HEK293 (cell line): Measurements from ENCODE around the gene C1orf94.

ENCODE experiments used
- CTCF ChIA-PET: fragments of 350-600 bp; formaldehyde crosslinking; extraction: SDS; loops from one replicate; lab custom pipeline; 2021; ENCODE audit warnings: antibody characterized with exemption; lab: Yijun Ruan, JAX
- POLR2A ChIA-PET: fragments of 300-600 bp; formaldehyde crosslinking; extraction: SDS; loops from one replicate; lab custom pipeline; 2020; ENCODE audit warnings: antibody characterized with exemption, inconsistent platforms; lab: Yijun Ruan, JAX
- H3K27ac ChIP-seq: fragments of 200-500 bp; sonication (Bioruptor generic); 2 replicates; pipeline ENCODE4 v1.5.1; 2014; ENCODE audit warnings: low read depth, low read length, control low read depth, inconsistent platforms; ENCODE audit errors: extremely low read depth
- H3K36me3 ChIP-seq, 2 experiments: fragments of 200-500 bp in 1 of 2; sonication (Bioruptor generic) in 1 of 2; 1 replicate in 1 of 2; 2 replicates in 1 of 2; pipeline ENCODE4 v1.5.1; 2014 to 2017; ENCODE audit warnings: inconsistent platforms in 2 of 2, low read length in 2 of 2; ENCODE audit not compliant: control insufficient read depth in 2 of 2, insufficient read depth in 1 of 2
- H3K4me1 ChIP-seq: fragments of 200-500 bp; sonication (Bioruptor generic); 2 replicates; pipeline ENCODE4 v1.5.1; 2014; ENCODE audit warnings: mild to moderate bottlenecking, low read length, inconsistent platforms; ENCODE audit not compliant: control insufficient read depth, insufficient read depth
- H3K4me3 ChIP-seq: 2 replicates; pipeline ENCODE4 v1.5.1; 2011; ENCODE audit warnings: low read depth, mild to moderate bottlenecking, control low read depth, low read length, moderate library complexity
- H3K9me3 ChIP-seq: fragments of 200-500 bp; sonication (Bioruptor generic); 2 replicates; pipeline ENCODE4 v1.5.1; 2014; ENCODE audit warnings: low read depth, low read length, inconsistent platforms; ENCODE audit not compliant: control insufficient read depth, insufficient read depth
- MEIS1 ChIP-seq: sonication (generic); formaldehyde crosslinking; IDR thresholded peaks from 2 replicates; pipeline ENCODE4 v1.8.1; 2022; ENCODE audit warnings: missing genetic modification reagents, mild to moderate bottlenecking, borderline replicate concordance
- MYNN ChIP-seq: fragments of 450-650 bp; formaldehyde crosslinking; IDR thresholded peaks from 2 replicates; pipeline ENCODE4 v1.5.1; 2016; ENCODE audit warnings: missing biosample characterization, missing genetic modification characterization, borderline replicate concordance
- ZEB2 ChIP-seq: fragments of 450-650 bp; formaldehyde crosslinking; IDR thresholded peaks from 2 replicates; pipeline ENCODE4 v1.5.1; 2016; ENCODE audit warnings: missing biosample characterization, missing genetic modification characterization
- ZNF10 ChIP-seq: fragments of 450-650 bp; formaldehyde crosslinking; IDR thresholded peaks from 2 replicates; pipeline ENCODE4 v1.5.1; 2017; ENCODE audit warnings: missing biosample characterization, missing genetic modification characterization
- ZNF174 ChIP-seq: fragments of 450-650 bp; formaldehyde crosslinking; IDR thresholded peaks from 2 replicates; pipeline ENCODE4 v1.5.0; 2017; ENCODE audit warnings: missing biosample characterization, mild to moderate bottlenecking, missing genetic modification characterization
- ZNF19 ChIP-seq: fragments of 450-650 bp; formaldehyde crosslinking; IDR thresholded peaks from 2 replicates; pipeline ENCODE4; 2016; ENCODE audit warnings: missing biosample characterization, missing genetic modification characterization, low read depth
- ZNF223 ChIP-seq: fragments of 450-650 bp; formaldehyde crosslinking; IDR thresholded peaks from 2 replicates; pipeline ENCODE4 v1.5.1; 2016; ENCODE audit warnings: missing biosample characterization, missing genetic modification characterization
- ZNF280C ChIP-seq: fragments of 450-650 bp; formaldehyde crosslinking; IDR thresholded peaks from 2 replicates; pipeline ENCODE4 v1.5.1; 2016; ENCODE audit warnings: missing biosample characterization, missing genetic modification characterization
- ZNF280D ChIP-seq: fragments of 450-650 bp; formaldehyde crosslinking; IDR thresholded peaks from 2 replicates; pipeline ENCODE4 v1.5.1; 2016; ENCODE audit warnings: missing biosample characterization, missing genetic modification characterization
- ZNF426 ChIP-seq: fragments of 450-650 bp; formaldehyde crosslinking; IDR thresholded peaks from 2 replicates; pipeline ENCODE4 v1.5.1; 2017; ENCODE audit warnings: missing biosample characterization, missing genetic modification characterization, mild to moderate bottlenecking, inconsistent platforms, moderate library complexity
- ZNF549 ChIP-seq: fragments of 450-650 bp; IDR thresholded peaks from 2 replicates; pipeline ENCODE4 v1.5.1; 2018; ENCODE audit warnings: missing biosample characterization, missing genetic modification characterization, mild to moderate bottlenecking, inconsistent platforms, moderate library complexity
- ZNF621 ChIP-seq: fragments of 450-650 bp; formaldehyde crosslinking; IDR thresholded peaks from 2 replicates; pipeline ENCODE4 v1.5.1; 2017; ENCODE audit warnings: missing biosample characterization, missing genetic modification characterization
- ZNF623 ChIP-seq: fragments of 450-650 bp; formaldehyde crosslinking; IDR thresholded peaks from 2 replicates; pipeline ENCODE4 v1.5.1; 2016; ENCODE audit warnings: missing biosample characterization, missing genetic modification characterization
- ZNF654 ChIP-seq: fragments of 450-650 bp; formaldehyde crosslinking; IDR thresholded peaks from 2 replicates; pipeline ENCODE4 v1.5.1; 2016; ENCODE audit warnings: low read depth, missing biosample characterization, missing genetic modification characterization
- ZNF670 ChIP-seq: fragments of 450-650 bp; formaldehyde crosslinking; IDR thresholded peaks from 2 replicates; pipeline ENCODE4 v1.5.1; 2016; ENCODE audit warnings: missing biosample characterization, missing genetic modification characterization, low read depth
- ZNF777 ChIP-seq: fragments of 450-650 bp; formaldehyde crosslinking; IDR thresholded peaks from 2 replicates; pipeline ENCODE4 v1.5.1; 2017; ENCODE audit warnings: missing biosample characterization, missing genetic modification characterization, borderline replicate concordance
- ZSCAN18 ChIP-seq: fragments of 450-650 bp; formaldehyde crosslinking; IDR thresholded peaks from 2 replicates; pipeline ENCODE4 v1.5.1; 2016; ENCODE audit warnings: missing biosample characterization, missing genetic modification characterization
- TF ChIP-seq, protein P1 (sequence below): fragments of 450-650 bp; formaldehyde crosslinking; IDR thresholded peaks from 2 replicates; pipeline ENCODE4 v1.5.1; 2016; ENCODE audit warnings: missing biosample characterization, missing genetic modification characterization
- TF ChIP-seq, protein P2 (sequence below): fragments of 450-650 bp; formaldehyde crosslinking; IDR thresholded peaks from 2 replicates; pipeline ENCODE4; 2016; ENCODE audit warnings: missing biosample characterization, missing genetic modification characterization

C1orf94 gene

GRCh38 chr1:34144766-34145165, 31.9 kb upstream of the C1orf94 start (continued):
- TF ChIP-seq ZNF280D (no peak), ZNF19 (no peak), MYNN (tag by site-specific recombination) (no peak), ZNF280C (no peak), ZNF426 (tag by site-specific recombination) (no peak), ZNF777 (tag by site-specific recombination) (no peak), ZNF549 (no peak)
- TF ChIP-seq, protein P1, sequence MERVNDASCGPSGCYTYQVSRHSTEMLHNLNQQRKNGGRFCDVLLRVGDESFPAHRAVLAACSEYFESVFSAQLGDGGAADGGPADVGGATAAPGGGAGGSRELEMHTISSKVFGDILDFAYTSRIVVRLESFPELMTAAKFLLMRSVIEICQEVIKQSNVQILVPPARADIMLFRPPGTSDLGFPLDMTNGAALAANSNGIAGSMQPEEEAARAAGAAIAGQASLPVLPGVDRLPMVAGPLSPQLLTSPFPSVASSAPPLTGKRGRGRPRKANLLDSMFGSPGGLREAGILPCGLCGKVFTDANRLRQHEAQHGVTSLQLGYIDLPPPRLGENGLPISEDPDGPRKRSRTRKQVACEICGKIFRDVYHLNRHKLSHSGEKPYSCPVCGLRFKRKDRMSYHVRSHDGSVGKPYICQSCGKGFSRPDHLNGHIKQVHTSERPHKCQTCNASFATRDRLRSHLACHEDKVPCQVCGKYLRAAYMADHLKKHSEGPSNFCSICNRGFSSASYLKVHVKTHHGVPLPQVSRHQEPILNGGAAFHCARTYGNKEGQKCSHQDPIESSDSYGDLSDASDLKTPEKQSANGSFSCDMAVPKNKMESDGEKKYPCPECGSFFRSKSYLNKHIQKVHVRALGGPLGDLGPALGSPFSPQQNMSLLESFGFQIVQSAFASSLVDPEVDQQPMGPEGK = no peak

DNA sequence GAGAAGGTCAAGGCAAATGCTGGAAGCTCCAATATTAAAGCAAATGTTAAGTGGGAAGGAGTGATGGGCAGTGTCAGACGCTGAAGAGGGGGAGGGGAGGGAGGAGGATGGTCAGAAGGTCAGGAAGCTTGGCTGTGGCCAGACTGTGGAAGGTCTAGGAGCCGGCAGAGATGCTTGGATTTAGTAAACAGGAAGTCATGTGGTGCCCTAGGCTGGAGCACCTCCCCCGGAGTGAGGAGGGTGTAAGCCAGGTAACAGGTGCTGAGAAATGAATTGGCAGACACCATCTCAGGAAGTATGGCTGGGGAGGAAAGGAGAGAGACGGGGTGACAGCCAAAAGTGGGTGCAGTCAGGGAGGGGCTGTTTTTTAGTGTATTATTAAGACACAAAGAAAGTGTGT, 29.4 kb upstream of the C1orf94 start:
- Histone ChIP-seq H3K4me1 (no peaks in the 10 kb centered on the region), H3K27ac (no peak overlapping the region), H3K9me3 (no peaks in the 10 kb centered on the region), H3K4me3 (no peak overlapping the region), H3K36me3 (no peaks in the 10 kb centered on the region)
- TF ChIP-seq ZEB2 (tag by site-specific recombination) (no peak), ZSCAN18 (tag by site-specific recombination) (no peak), ZNF623 (tag by site-specific recombination) (no peak), ZNF223 (tag by site-specific recombination) (no peak), ZNF670 (tag by site-specific recombination) (no peak), ZNF654 (tag by site-specific recombination) (no peak), ZNF10 (tag by site-specific recombination) (no peak), ZNF174 (no peak), MEIS1 (CRISPR knock-in tag) (no peak), ZNF621 (tag by site-specific recombination) (no peak)
- TF ChIP-seq, protein P2, sequence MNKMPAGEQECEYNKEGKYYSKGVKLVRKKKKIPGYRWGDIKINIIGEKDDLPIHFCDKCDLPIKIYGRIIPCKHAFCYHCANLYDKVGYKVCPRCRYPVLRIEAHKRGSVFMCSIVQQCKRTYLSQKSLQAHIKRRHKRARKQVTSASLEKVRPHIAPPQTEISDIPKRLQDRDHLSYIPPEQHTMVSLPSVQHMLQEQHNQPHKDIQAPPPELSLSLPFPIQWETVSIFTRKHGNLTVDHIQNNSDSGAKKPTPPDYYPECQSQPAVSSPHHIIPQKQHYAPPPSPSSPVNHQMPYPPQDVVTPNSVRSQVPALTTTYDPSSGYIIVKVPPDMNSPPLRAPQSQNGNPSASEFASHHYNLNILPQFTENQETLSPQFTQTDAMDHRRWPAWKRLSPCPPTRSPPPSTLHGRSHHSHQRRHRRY (tag by site-specific recombination) = no peak
- ChIA-PET CTCF (no interaction called here), POLR2A (no interaction called here)
